Stimulated activated CD8-positive, alpha-beta memory T cell treated with anti-CD3 and anti-CD28 coated beads, Interleukin-7, amount 100 ng/mL, for 4 hours (primary cell): Measurements from ENCODE around the gene TMEM187.

Source experiments
- DNase-seq, 2 donors: peaks; one replicate each; pipeline ENCODE4 v3.0.0-alpha.2; 2020; ENCODE audit warnings: low read depth in 2 of 2

Gene TMEM187

GRCh38 chrX:153999359-154000037 is 26.9 kb downstream of the TMEM187 start:
- no peak for DNase-seq

DNA sequence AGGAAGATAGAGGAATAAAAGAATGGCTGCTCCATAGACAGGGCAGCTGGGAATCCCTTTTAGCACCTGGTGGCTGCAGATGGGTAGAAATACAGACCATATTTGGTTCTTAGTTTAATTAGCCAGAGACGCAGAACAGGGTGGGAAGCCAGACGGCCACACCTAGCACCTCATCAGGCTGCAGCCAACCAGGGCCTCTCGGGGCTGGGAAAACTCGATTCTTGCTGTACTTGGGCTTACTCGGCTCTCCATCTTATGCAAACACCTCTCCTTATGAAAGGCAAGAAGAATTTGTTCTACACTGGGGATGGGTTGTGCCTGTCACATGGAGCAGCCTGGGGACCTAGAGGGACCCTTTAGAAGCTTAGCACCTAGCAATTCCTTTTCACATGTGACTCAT is 27.5 kb downstream of the TMEM187 start:
- no peak for DNase-seq

GRCh38 chrX:154002215-154002719 is 29.7 kb downstream of the TMEM187 start:
- DNase-seq: peak in 1 of 2 donors; percentile 45

DNA sequence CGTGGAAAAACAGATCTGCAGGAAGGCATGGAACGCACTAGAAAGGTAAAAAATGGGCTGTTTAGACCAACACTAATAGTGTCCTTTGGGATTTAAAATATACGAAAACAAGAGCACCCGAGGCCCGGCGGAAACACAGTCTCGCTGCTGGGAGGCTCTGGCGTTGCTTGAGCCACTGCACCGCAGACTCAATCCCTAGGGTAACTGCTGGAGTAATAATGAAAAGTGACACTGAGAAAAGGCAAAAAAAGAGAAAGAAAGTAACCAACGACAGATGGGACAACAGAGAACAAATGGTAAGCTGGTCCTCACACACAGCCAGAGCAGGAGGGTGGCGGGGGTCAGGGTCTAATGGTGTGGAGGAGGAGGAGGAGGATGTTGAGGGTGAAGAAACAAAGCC is 31.8 kb downstream of the TMEM187 start:
- DNase-seq: no peak

GRCh38 chrX:154006947-154007346 is 34.4 kb downstream of the TMEM187 start:
- DNase-seq: no peak

- DNase-seq: no peak
Observed at GRCh38 chrX:154008521-154008920, 36.0 kb downstream of the TMEM187 start.

DNA sequence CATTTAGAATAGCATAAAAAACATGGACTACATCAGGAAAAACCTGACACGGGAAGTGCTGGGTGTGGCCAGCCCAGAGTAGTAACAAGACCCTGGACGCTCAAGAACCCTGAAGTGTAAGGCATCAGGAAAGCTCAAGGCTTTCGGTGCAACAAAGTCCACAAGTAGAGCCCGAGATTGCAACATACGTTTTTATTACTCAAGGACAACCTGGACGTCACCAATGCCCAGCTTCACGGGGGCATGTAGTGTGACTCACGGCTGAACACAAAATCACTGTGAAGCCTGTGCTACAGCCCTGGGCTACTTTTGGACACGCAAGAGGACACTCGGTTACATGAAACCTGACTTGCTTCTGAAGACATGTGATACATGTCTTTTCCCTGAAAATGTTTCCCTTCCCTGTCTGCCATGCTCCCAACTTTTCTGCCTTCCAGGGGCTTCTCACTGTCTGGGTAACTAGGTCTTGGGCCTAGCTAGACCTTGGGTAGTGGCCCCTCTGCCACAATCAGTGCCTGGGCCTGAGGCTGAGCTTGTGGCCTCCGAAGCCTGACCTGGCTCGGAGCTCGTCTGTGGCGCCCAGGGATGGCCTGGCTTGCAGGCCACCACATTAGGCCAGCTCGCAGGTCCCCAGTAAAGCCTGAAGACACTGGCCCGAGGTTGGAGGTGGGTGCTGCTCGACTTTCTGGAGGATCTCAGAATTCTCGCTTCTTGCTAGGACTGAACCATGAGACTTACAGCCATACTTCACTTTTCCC is 38.0 kb downstream of the TMEM187 start:
- no peak for DNase-seq

DNA sequence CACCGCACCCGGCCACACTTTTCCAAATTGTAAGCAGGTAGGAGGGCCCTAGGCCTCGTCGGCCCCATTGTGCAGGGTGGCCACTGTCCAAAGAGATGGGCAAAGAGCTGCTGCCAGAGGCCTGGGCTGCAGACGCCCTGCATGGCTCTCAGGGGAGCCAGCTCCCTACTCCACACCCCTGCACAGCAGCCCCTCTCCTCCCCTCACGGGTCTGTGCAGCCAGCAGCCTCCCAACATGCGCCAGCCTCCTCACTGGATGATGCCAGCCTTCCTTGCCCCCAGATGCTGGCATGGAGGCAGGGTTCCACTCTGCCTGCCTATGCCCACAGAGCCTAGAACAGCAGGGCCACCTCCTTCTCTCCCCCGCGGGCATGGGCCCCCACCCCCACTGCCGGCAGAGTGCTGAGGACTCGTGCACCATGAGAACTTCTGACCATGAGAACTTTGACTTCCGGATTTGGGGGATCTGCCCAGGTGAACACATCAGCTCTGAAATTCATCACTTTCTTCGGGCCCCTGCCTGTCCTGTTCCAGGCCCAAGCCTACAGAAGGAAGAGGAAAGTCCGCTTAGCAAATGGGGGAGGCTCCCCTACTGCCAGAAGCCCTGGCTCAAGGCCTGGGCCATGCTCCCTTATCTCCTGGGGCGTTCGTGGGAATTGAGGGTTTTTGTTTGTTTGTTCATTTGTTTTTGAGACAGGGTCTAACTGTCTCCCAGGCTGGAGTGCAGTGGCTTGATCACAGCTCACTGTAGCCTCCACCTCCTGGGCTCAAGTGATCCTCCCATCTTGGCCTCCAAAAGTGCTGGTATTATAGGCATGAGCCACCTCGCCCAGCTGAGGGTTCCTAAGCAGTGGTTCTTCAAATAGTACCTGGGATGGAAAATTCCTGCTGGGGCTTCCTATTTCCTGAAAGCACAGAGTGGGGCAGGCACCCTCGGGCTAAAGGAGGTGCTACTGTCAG is 39.1 kb downstream of the TMEM187 start:
- no peak for DNase-seq

DNA sequence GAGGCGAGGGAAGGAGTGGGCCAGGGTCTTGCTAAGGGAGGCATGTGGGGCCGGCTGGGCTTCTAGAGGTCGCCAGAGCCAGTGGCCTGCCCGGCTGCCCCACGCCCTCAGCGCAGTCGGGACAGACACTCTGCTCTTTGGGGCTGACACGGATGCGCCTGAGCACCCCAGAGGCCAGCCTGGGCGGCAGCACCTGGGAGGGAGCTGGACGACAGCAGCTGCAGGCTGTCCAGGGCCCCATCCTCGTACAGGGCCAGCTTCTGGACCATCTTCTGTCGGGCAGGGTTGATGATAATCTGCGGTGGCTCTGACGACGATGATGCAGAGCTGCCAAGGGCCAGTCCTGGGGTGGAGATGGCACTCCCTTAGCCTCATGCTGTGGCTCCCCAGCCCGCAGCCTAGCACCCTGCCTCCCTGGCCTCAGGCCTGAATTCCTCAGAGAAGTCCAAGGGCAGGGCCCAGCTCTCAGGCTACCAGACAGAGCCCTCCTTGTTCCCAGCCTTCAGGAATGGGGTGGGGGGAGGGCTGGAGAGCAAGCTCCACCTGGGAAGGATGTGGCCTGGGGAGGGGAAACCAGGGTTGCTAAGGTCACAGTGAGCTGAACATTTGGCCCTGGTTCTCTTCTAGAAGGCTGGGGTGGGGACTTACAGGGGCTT is 39.9 kb downstream of the TMEM187 start:
- DNase-seq: no peak

GRCh38 chrX:154013001-154013421 is 40.5 kb downstream of the TMEM187 start:
- DNase-seq: no peak

DNA sequence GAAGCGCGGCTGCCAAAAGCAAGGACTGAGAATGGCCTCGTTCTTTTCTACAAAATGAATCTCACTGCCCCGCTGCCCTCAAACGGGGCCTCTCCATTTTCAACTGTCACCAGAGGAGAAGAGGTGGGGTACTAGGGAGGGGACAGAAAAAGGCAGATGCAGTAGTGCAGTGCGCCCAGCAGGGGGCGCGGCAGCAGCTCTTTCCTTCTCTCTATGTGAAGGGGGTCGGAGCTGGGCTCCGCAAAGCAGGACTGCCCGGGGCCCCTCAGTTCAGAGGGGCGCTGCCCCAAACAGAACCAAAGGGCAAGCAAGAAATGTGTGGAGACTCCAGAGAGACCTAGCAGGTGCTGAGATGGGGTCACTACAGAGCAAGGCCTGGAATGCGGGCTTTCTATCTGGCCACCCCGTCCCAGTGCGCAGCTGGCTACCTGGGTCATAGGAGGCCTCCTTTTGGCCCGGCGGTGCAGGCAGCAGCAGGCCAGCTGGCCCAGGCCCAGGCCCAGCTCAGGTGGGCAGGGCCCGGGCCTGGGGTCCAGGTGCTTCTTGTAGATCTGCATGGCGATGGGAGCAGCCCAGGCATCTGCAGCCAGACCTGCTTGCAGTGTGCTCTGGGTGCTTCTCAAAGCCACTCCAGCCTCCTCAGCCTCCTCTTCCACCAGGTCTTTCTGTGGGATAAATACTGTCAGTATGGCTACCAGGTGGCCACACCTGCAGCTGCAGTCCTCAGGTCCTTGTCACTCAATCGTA is 41.2 kb downstream of the TMEM187 start:
- peak in 1 of 2 donors; percentile 26 for DNase-seq

- no peak for DNase-seq
Observed at GRCh38 chrX:154014429-154015380, 42.2 kb downstream of the TMEM187 start.

GRCh38 chrX:154015581-154016264 is 43.2 kb downstream of the TMEM187 start:
- DNase-seq: no peak

DNA sequence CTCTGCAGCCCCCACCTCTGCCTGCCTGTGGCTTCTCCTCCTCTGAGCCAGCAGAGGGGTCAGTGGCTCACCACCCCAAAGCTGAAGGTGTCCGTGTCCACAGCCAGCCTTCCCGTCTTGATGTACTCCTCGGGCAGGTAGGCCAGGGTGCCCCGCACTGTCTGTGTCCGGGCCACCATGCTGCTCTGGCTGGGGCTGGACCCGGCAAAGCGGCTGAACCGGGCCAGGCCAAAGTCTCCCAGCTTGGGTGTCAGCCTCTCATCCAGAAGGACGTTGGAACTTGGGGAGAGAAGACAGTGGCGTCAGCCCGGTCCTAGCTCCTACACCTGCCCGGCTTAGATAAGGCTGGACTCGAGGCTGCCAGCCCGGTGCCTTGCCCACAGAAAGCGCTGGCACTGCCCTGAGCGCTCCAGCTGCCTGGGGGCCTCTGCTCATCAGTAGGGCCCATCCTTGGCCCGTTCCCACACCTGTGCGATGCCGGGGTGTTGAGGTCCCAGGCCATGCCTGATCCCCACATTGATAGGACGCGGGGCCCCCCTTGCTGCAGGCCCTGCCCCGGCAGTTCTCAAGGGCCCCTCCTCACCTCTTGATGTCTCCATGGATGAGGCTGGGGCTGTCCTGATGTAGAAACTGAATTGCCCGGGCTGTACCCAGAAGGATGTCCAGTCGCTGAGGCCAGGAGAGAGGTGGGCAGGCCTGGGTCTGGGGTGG is 44.0 kb downstream of the TMEM187 start:
- DNase-seq: no peak

DNA sequence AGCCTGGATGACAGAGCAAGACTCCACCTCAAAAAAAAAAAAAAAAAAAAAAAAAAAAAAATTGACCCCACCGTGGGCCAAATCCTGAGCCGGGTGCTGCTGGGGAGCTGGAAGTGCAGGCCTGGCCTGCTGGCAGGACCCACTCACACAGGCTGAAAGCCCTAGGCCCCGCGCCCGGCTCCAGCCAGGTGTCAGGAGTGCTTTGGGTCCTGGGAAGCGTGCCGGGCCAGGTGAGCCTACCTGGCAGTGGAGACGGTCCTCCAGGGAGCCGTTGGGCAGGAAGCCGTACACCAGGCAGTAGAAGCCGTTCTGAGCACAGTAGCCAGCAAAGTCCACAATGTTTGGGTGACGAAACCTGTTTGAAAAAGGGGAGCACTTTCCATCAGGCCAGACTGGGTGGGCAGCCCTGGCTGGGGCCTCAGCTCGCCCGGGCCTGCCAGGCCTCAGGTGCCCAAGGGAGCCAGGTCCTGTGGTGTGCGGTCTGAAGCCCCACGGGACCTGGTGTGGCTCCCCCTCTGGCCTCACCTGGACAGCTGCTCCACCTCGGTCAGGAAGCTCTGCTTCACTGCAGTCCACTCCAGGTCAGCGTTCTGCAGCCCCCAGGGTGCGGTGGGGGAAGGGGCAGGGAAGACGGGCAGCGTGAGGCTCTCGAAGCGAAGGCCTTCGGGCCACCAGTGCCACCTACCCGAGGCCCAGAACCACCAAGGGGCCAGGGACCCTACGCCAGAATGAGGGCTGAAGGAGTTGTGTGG is 45.4 kb downstream of the TMEM187 start:
- DNase-seq: no peak

GRCh38 chrX:154018518-154019060 is 46.0 kb downstream of the TMEM187 start:
- DNase-seq: no peak

DNA sequence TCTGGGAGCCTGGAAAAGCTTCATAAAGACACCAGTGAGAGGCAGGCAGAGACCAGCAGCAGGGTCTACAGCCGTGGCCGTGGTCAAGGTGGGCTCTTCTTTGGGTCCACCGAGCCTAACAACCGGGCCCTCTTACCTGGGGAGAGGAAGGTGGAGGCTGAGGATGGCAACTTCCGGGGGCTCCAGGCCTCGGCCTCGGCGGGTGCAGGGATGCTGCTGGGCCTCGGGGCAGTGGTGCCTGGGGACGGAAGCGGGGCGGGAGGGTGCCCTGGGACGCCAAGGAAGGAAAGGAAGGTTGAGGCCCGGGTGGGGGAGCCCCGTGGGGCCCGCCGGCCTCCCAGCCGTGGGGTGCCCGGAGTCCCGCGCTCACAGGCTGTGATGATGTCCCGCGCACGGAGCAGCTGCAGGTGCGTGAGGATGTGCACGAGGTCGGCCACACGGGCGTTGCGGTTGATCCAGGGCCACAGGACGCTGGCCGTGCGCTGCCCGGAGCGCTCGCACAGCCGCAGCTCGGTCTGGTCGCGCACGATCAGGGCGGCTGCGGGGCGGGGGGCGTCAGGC is 46.6 kb downstream of the TMEM187 start:
- DNase-seq: no peak
